Stimulated activated CD8-positive, alpha-beta memory T cell treated with anti-CD3 and anti-CD28 coated beads, Interleukin-15, amount 100 ng/mL, for 48 hours (primary cell): ENCODE measurements around the gene ROBO1.

Experiments used
- DNase-seq, 2 donors: peaks; one replicate each; pipeline ENCODE4 v3.0.0-alpha.2; 2020; ENCODE audit warnings: low read depth in 2 of 2

Gene ROBO1

GRCh38 chr3:79167651-79168416, 600.0 kb downstream of the ROBO1 start:
- no peak for DNase-seq

- DNase-seq = no peak
These were observed 605.1 kb downstream of the ROBO1 start for GRCh38 chr3:79162653-79163052.

- no peak for DNase-seq
These were observed 605.9 kb downstream of the ROBO1 start for GRCh38 chr3:79161941-79162340.

- DNase-seq = no peak
These were observed 607.4 kb downstream of the ROBO1 start for GRCh38 chr3:79160421-79160820.

- no peak for DNase-seq
These were observed 608.1 kb downstream of the ROBO1 start for GRCh38 chr3:79159736-79160135.

GRCh38 chr3:79157191-79157590, 610.6 kb downstream of the ROBO1 start:
- no peak for DNase-seq

GRCh38 chr3:79154865-79155264, 612.9 kb downstream of the ROBO1 start:
- DNase-seq = no peak

GRCh38 chr3:79148786-79149185, 619.0 kb downstream of the ROBO1 start:
- no peak for DNase-seq

GRCh38 chr3:79146024-79146423, 621.8 kb downstream of the ROBO1 start:
- no peak for DNase-seq

GRCh38 chr3:79140708-79141107, 627.1 kb downstream of the ROBO1 start:
- no peak for DNase-seq

- no peak for DNase-seq
These were observed 628.3 kb downstream of the ROBO1 start for GRCh38 chr3:79139395-79140068.

GRCh38 chr3:79125313-79125984, 642.3 kb downstream of the ROBO1 start:
- DNase-seq = no peak

GRCh38 chr3:79115458-79115857, 652.3 kb downstream of the ROBO1 start:
- no peak for DNase-seq

- DNase-seq = no peak
These were observed 653.9 kb downstream of the ROBO1 start for GRCh38 chr3:79113876-79114275.

- no peak for DNase-seq
These were observed 656.3 kb downstream of the ROBO1 start for GRCh38 chr3:79111375-79112052.

GRCh38 chr3:79109754-79110153, 658.0 kb downstream of the ROBO1 start:
- no peak for DNase-seq

GRCh38 chr3:79103307-79103706, 664.5 kb downstream of the ROBO1 start:
- DNase-seq = no peak

- no peak for DNase-seq
These were observed 669.7 kb downstream of the ROBO1 start for GRCh38 chr3:79097964-79098660.

- DNase-seq = no peak
These were observed 673.1 kb downstream of the ROBO1 start for GRCh38 chr3:79094654-79095053.

GRCh38 chr3:79086514-79086913, 681.3 kb downstream of the ROBO1 start:
- DNase-seq = peak; percentile 0 to 1

GRCh38 chr3:79085171-79085570, 682.6 kb downstream of the ROBO1 start:
- DNase-seq = no peak

GRCh38 chr3:79081335-79081734, 686.5 kb downstream of the ROBO1 start:
- no peak for DNase-seq
